HCT116 (cell line): ENCODE measurements around the gene TCP11L1. TPM values are rescaled to one million over a fixed set of nuclear protein-coding genes. Genes with fewer than 3 reads are reported as not detected.

Experiments
- ATAC-seq: fragments of 200-7000 bp; cut with Tn5 transposase; 2 replicates; pipeline ENCODE4 v1.9.1; 2020; ENCODE audit warnings: mild to moderate bottlenecking, moderate library complexity
- BruUV-seq: library from RNA; stranded (reverse); fragments of 400-500 nt; replicated peaks from 2 replicates; lab custom pipeline; 2021; lab: Mats Ljungman, UMichigan
- CTCF ChIA-PET: fragments of 300-600 bp; sonication (Branson Sonifier 250); formaldehyde crosslinking; loops from one replicate; lab custom pipeline; 2021; ENCODE audit warnings: antibody characterized with exemption; lab: Charles Lee
- POLR2A ChIA-PET: fragments of 300-600, 350-600 bp; sonication (Branson Sonifier 250); formaldehyde crosslinking; loops from one replicate; lab custom pipeline; 2021; ENCODE audit warnings: antibody characterized with exemption; lab: Charles Lee
- RAD21 ChIA-PET, 2 experiments: fragments of 300-600 bp; sonication (Branson Sonifier 250); formaldehyde crosslinking; loops; one replicate each; lab custom pipeline; 2023; ENCODE audit warnings: low total read pairs in 2 of 2; ENCODE audit not compliant: uncharacterized antibody in 2 of 2, unreplicated experiment in 2 of 2, low non-redundant PET in 1 of 2; lab: Charles Lee
- DNase-seq: peaks from one replicate; pipeline ENCODE4 v3.0.0-alpha.2; 2010; ENCODE audit warnings: low read depth, low spot score
- H2AFZ ChIP-seq: fragments of 200-600 bp; shearing (Covaris generic), sonication (generic); 2 replicates; pipeline ENCODE4 v1.6.1; 2017; ENCODE audit warnings: low read depth, mixed run types, mixed read lengths, antibody characterized with exemption, low read length; ENCODE audit not compliant: poor library complexity, severe bottlenecking
- H3K27ac ChIP-seq: 2 replicates; pipeline ENCODE4 v1.5.1; 2012; ENCODE audit warnings: low read depth, low read length
- H3K27me3 ChIP-seq: fragments of 200-600 bp; sonication (generic); 2 replicates; pipeline ENCODE4 v1.6.1; 2016; ENCODE audit warnings: mixed run types, low read length, mixed read lengths; ENCODE audit not compliant: insufficient read depth
- H3K36me3 ChIP-seq, 2 experiments: fragments of 200-500 bp in 1 of 2; fragments of 200-600 bp in 1 of 2; sonication (Bioruptor generic) in 1 of 2; sonication (generic) in 1 of 2; 2 replicates each; pipeline versions ENCODE4 v1.5.1 to v1.6.1; 2014 to 2016; ENCODE audit warnings: low read length in 2 of 2, inconsistent platforms in 1 of 2, mixed read lengths in 1 of 2, mixed run types in 1 of 2; ENCODE audit not compliant: insufficient read depth in 2 of 2, control insufficient read depth in 1 of 2
- H3K4me1 ChIP-seq, 2 experiments: fragments of 200-600 bp in 1 of 2; sonication (generic) in 1 of 2; 2 replicates each; pipeline versions ENCODE4 v1.5.1 to v1.6.1; 2012 to 2017; ENCODE audit warnings: low read length in 2 of 2, inconsistent platforms in 1 of 2, mild to moderate bottlenecking in 1 of 2, mixed read lengths in 1 of 2, mixed run types in 1 of 2, moderate library complexity in 1 of 2; ENCODE audit not compliant: insufficient read depth in 2 of 2, control insufficient read depth in 1 of 2
- H3K4me2 ChIP-seq: fragments of 200-600 bp; sonication (generic); 2 replicates; pipeline ENCODE4 v1.6.1; 2017; ENCODE audit warnings: mixed run types, low read length, mixed read lengths
- H3K4me3 ChIP-seq, 2 experiments: fragments of 200-600 bp in 1 of 2; sonication (generic) in 1 of 2; replicated peaks in 1 of 2; 2 replicates each; pipeline ENCODE4 v1.5.1; 2011 to 2016; ENCODE audit warnings: low read length in 2 of 2, control low read depth in 1 of 2, low read depth in 1 of 2, mild to moderate bottlenecking in 1 of 2, mixed read lengths in 1 of 2, mixed run types in 1 of 2
- H3K79me2 ChIP-seq: fragments of 200-600 bp; sonication (generic); 2 replicates; pipeline ENCODE4 v1.6.1; 2017; ENCODE audit warnings: mild to moderate bottlenecking, mixed run types, low read length, moderate library complexity, mixed read lengths; ENCODE audit not compliant: insufficient read depth
- H3K9ac ChIP-seq: fragments of 200-600 bp; sonication (generic); 2 replicates; pipeline ENCODE4 v1.6.1; 2016; ENCODE audit warnings: low read length, mixed read lengths
- H3K9me2 ChIP-seq: fragments of 200-600 bp; sonication (generic), shearing (Covaris generic); 2 replicates; pipeline ENCODE4 v1.6.1; 2017; ENCODE audit warnings: mixed run types, mild to moderate bottlenecking, moderate library complexity; ENCODE audit not compliant: insufficient read depth
- H3K9me3 ChIP-seq, 2 experiments: fragments of 200-500 bp in 1 of 2; fragments of 200-600 bp in 1 of 2; sonication (Bioruptor generic) in 1 of 2; sonication (generic) in 1 of 2; 2 replicates each; pipeline ENCODE4 v1.6.1; 2014 to 2017; ENCODE audit warnings: low read length in 2 of 2, mixed read lengths in 2 of 2, inconsistent platforms in 1 of 2, low read depth in 1 of 2, mild to moderate bottlenecking in 1 of 2, mixed run types in 1 of 2, moderate library complexity in 1 of 2; ENCODE audit not compliant: control insufficient read depth in 1 of 2, insufficient read depth in 1 of 2
- H4K20me1 ChIP-seq: fragments of 200-600 bp; sonication (generic), shearing (Covaris generic); 2 replicates; pipeline ENCODE4 v1.6.1; 2017; ENCODE audit warnings: mixed run types, mild to moderate bottlenecking, moderate library complexity; ENCODE audit not compliant: insufficient read depth
- ATF3 ChIP-seq: IDR thresholded peaks from 2 replicates; pipeline ENCODE4 v1.6.1; 2012
- CBX3 ChIP-seq: IDR thresholded peaks from 2 replicates; pipeline ENCODE4 v1.6.1; 2012; ENCODE audit warnings: low read depth
- EGR1 ChIP-seq: IDR thresholded peaks from 2 replicates; pipeline ENCODE4 v1.6.1; 2012; ENCODE audit warnings: low read depth
- ELF1 ChIP-seq: IDR thresholded peaks from 2 replicates; pipeline ENCODE4 v1.6.1; 2012; ENCODE audit warnings: low read depth, borderline replicate concordance
- FOSL1 ChIP-seq: IDR thresholded peaks from 2 replicates; pipeline ENCODE4 v1.6.1; 2012; ENCODE audit warnings: low read depth
- MAX ChIP-seq: IDR thresholded peaks from 2 replicates; pipeline ENCODE4 v1.6.1; 2012
- POLR2AphosphoS5 ChIP-seq: IDR thresholded peaks from 2 replicates; pipeline ENCODE4 v1.6.1; 2011; ENCODE audit warnings: mild to moderate bottlenecking, low read depth, low read length, moderate library complexity
- RAD21 ChIP-seq: IDR thresholded peaks from 2 replicates; pipeline ENCODE4 v1.6.1; 2012; ENCODE audit warnings: low read depth, mild to moderate bottlenecking
- REST ChIP-seq: IDR thresholded peaks from 2 replicates; pipeline ENCODE4 v1.6.1; 2012; ENCODE audit warnings: low read depth
- SIN3A ChIP-seq: IDR thresholded peaks from 2 replicates; pipeline ENCODE4 v1.6.1; 2012; ENCODE audit warnings: low read depth
- SP1 ChIP-seq: IDR thresholded peaks from 2 replicates; pipeline ENCODE4 v1.6.1; 2012; ENCODE audit warnings: low read depth
- YY1 ChIP-seq: IDR thresholded peaks from 2 replicates; pipeline ENCODE4 v1.6.1; 2011; ENCODE audit warnings: low read length, low read depth, moderate library complexity, mild to moderate bottlenecking; ENCODE audit not compliant: insufficient replicate concordance; ENCODE audit errors: extremely low read depth
- ZBTB33 ChIP-seq: IDR thresholded peaks from 2 replicates; pipeline ENCODE4 v1.6.1; 2011; ENCODE audit warnings: mild to moderate bottlenecking, low read length, moderate library complexity; ENCODE audit not compliant: insufficient replicate concordance; ENCODE audit errors: extremely low read depth
- ZFX ChIP-seq: fragments of 450-650 bp; IDR thresholded peaks from 2 replicates; pipeline ENCODE4 v1.6.1; 2017
- intact Hi-C: fragments of 100-400 bp; cut with micrococcal nuclease; formaldehyde crosslinking; loops from 2 replicates; pipeline ENCODE4 v1.10.0; 2022
- total RNA-seq: library from RNA; stranded (reverse); gene quantifications from one replicate; pipeline ENCODE4 v1.2.1, GENCODE V29; 2021; ENCODE audit not compliant: unreplicated experiment
- TF ChIP-seq, protein P1 (sequence below), 3 experiments: fragments of 200-600 bp in 1 of 3; sonication (generic) in 1 of 3; IDR thresholded peaks in 2 of 3; conservative IDR thresholded peaks in 1 of 3; 2 replicates each; pipeline ENCODE4 v1.5.1; 2012 to 2017; ENCODE audit warnings: low read depth in 2 of 3, low read length in 2 of 3, antibody characterized with exemption in 1 of 3, borderline replicate concordance in 1 of 3, control low read depth in 1 of 3, mild to moderate bottlenecking in 1 of 3, mixed read lengths in 1 of 3, mixed run types in 1 of 3, moderate library complexity in 1 of 3; ENCODE audit not compliant: insufficient read depth in 1 of 3

The TCP11L1 gene
- total RNA-seq, 1 experiment from 2014 or later = 12.0 TPM

- H3K9me3 ChIP-seq = no peaks in the 10 kb centered on the region
- H3K4me3 ChIP-seq = no peak overlapping the region
- RAD21 ChIA-PET = no interaction called here
- POLR2A ChIA-PET = no interaction called here
- H3K27me3 ChIP-seq = no peaks in the 10 kb centered on the region
- H3K36me3 ChIP-seq = no peaks in the 10 kb centered on the region
- H3K9ac ChIP-seq = no peak overlapping the region
- H3K9me2 ChIP-seq = no peaks in the 10 kb centered on the region
- H3K27ac ChIP-seq = no peak overlapping the region
- DNase-seq (no peak), ATAC-seq (no peak)
- no peaks in the 10 kb centered on the region for H3K79me2 ChIP-seq
- H3K4me2 ChIP-seq = 0 out of 2 replicates have a peak overlapping the region, but pooled peaks have one; percentile 11
- CTCF ChIA-PET = no interaction called here
- no TSS peak for BruUV-seq
- H2AFZ ChIP-seq = no peak overlapping the region
- no peak for TF ChIP-seq FOSL1
- TF ChIP-seq CBX3 = no peak
- no peak for TF ChIP-seq REST
- no peak for TF ChIP-seq RAD21
- no peak for TF ChIP-seq ZFX
- TF ChIP-seq ATF3 = no peak
- TF ChIP-seq, protein P1, sequence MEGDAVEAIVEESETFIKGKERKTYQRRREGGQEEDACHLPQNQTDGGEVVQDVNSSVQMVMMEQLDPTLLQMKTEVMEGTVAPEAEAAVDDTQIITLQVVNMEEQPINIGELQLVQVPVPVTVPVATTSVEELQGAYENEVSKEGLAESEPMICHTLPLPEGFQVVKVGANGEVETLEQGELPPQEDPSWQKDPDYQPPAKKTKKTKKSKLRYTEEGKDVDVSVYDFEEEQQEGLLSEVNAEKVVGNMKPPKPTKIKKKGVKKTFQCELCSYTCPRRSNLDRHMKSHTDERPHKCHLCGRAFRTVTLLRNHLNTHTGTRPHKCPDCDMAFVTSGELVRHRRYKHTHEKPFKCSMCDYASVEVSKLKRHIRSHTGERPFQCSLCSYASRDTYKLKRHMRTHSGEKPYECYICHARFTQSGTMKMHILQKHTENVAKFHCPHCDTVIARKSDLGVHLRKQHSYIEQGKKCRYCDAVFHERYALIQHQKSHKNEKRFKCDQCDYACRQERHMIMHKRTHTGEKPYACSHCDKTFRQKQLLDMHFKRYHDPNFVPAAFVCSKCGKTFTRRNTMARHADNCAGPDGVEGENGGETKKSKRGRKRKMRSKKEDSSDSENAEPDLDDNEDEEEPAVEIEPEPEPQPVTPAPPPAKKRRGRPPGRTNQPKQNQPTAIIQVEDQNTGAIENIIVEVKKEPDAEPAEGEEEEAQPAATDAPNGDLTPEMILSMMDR (IDR thresholded peaks at IDR 0.05 in 2 of 3, conservative IDR thresholded peaks at IDR 0.05 in 1 of 3; ENCODE audit: borderline replicate concordance in 1 of 3, insufficient read depth in 1 of 3, low read depth in 2 of 3, low read length in 2 of 3) = no peak
- TF ChIP-seq YY1 = no peak
- no peak for TF ChIP-seq SP1
- TF ChIP-seq ELF1 = no peak
- TF ChIP-seq POLR2AphosphoS5 = no peak
- TF ChIP-seq SIN3A = no peak
- TF ChIP-seq EGR1 = no peak
- no peak for TF ChIP-seq MAX
- TF ChIP-seq ZBTB33 = no peak
- TF ChIP-seq, all 23 proteins: peak for 0
- no peaks in the 10 kb centered on the region for H4K20me1 ChIP-seq
- intact Hi-C loops = no loop called here
- peaks cover 3 to 12% of the 10 kb centered on the region in 2 experiments; a peak in 2 of 4 replicates for H3K4me1 ChIP-seq
Observed at GRCh38 chr11:33000181-33000580, 39.2 kb upstream of the TCP11L1 start.
